ENCODE results near the gene TLE7. TPM values are rescaled to one million over a fixed set of nuclear protein-coding genes. Genes with fewer than 3 reads are reported as not detected.

The TLE7 gene
- total and polyA plus RNA-seq, 4 donors: not detected

GRCh38 chr16:71408536-71408935 lies 33.3 kb downstream of the TLE7 start:
- WGBS (ENCODE audit: insufficient coverage): 70% methylated on average over 2 of the region's 3 CpGs
- Histone ChIP-seq H3K4me3 (ENCODE audit: low read depth, low read length) (no peak overlapping the region), H3K27ac (ENCODE audit: low read depth, low read length) (no peak overlapping the region), H3K27me3 (ENCODE audit: control insufficient read depth, insufficient read depth, low read length) (peaks cover 9% of the 10 kb centered on the region), H3K9me3 (ENCODE audit: control insufficient read depth, insufficient read depth, low read length) (no peaks in the 10 kb centered on the region), H3K4me1 (ENCODE audit: control insufficient read depth, insufficient read depth, low read length) (peaks cover 9% of the 10 kb centered on the region), H3K36me3 (ENCODE audit: control insufficient read depth, insufficient read depth, low read length) (no peaks in the 10 kb centered on the region)
- no peak for DNase-seq (ENCODE audit: low read depth in 4 of 6, low spot score in 6 of 6)

GRCh38 chr16:71407731-71408130 lies 34.1 kb downstream of the TLE7 start:
- no peak for DNase-seq (ENCODE audit: low read depth in 4 of 6, low spot score in 6 of 6)
- Histone ChIP-seq H3K27me3 (ENCODE audit: control insufficient read depth, insufficient read depth, low read length) (peaks cover 9% of the 10 kb centered on the region), H3K4me1 (ENCODE audit: control insufficient read depth, insufficient read depth, low read length) (peaks cover 15% of the 10 kb centered on the region), H3K9me3 (ENCODE audit: control insufficient read depth, insufficient read depth, low read length) (no peaks in the 10 kb centered on the region), H3K36me3 (ENCODE audit: control insufficient read depth, insufficient read depth, low read length) (no peaks in the 10 kb centered on the region), H3K4me3 (ENCODE audit: low read depth, low read length) (no peak overlapping the region), H3K27ac (ENCODE audit: low read depth, low read length) (no peak overlapping the region)
- WGBS (ENCODE audit: insufficient coverage): 100% methylated on average over 1 of the region's 1 CpG

- Histone ChIP-seq H3K27ac (ENCODE audit: low read depth, low read length) (no peak overlapping the region), H3K9me3 (ENCODE audit: control insufficient read depth, insufficient read depth, low read length) (no peaks in the 10 kb centered on the region), H3K4me1 (ENCODE audit: control insufficient read depth, insufficient read depth, low read length) (peaks cover 7% of the 10 kb centered on the region), H3K4me3 (ENCODE audit: low read depth, low read length) (no peak overlapping the region), H3K36me3 (ENCODE audit: control insufficient read depth, insufficient read depth, low read length) (no peaks in the 10 kb centered on the region), H3K27me3 (ENCODE audit: control insufficient read depth, insufficient read depth, low read length) (peaks cover 3% of the 10 kb centered on the region)
- no peak for DNase-seq (ENCODE audit: low read depth in 4 of 6, low spot score in 6 of 6)
- 87% methylated on average over 8 of the region's 8 CpGs for WGBS (ENCODE audit: insufficient coverage)
Measured at GRCh38 chr16:71406724-71407123, 35.1 kb downstream of the TLE7 start.

- WGBS (ENCODE audit: insufficient coverage): 93% methylated on average over 5 of the region's 5 CpGs
Measured at GRCh38 chr16:71406316-71406715, 35.5 kb downstream of the TLE7 start.

GRCh38 chr16:71404364-71404763 lies 37.5 kb downstream of the TLE7 start:
- Histone ChIP-seq H3K4me1 (ENCODE audit: control insufficient read depth, insufficient read depth, low read length) (peaks cover 7% of the 10 kb centered on the region), H3K9me3 (ENCODE audit: control insufficient read depth, insufficient read depth, low read length) (no peaks in the 10 kb centered on the region), H3K36me3 (ENCODE audit: control insufficient read depth, insufficient read depth, low read length) (no peaks in the 10 kb centered on the region), H3K27me3 (ENCODE audit: control insufficient read depth, insufficient read depth, low read length) (peaks cover 3% of the 10 kb centered on the region), H3K27ac (ENCODE audit: low read depth, low read length) (no peak overlapping the region), H3K4me3 (ENCODE audit: low read depth, low read length) (no peak overlapping the region)
- no peak for DNase-seq (ENCODE audit: low read depth in 4 of 6, low spot score in 6 of 6)
- WGBS (ENCODE audit: insufficient coverage): 100% methylated on average over 2 of the region's 4 CpGs

More at GRCh38 chr16:71406316-71406715, 35.5 kb downstream of the TLE7 start:
- Histone ChIP-seq H3K9me3 (ENCODE audit: control insufficient read depth, insufficient read depth, low read length) (no peaks in the 10 kb centered on the region), H3K4me1 (ENCODE audit: control insufficient read depth, insufficient read depth, low read length) (peaks cover 7% of the 10 kb centered on the region), H3K36me3 (ENCODE audit: control insufficient read depth, insufficient read depth, low read length) (no peaks in the 10 kb centered on the region), H3K4me3 (ENCODE audit: low read depth, low read length) (no peak overlapping the region), H3K27ac (ENCODE audit: low read depth, low read length) (no peak overlapping the region), H3K27me3 (ENCODE audit: control insufficient read depth, insufficient read depth, low read length) (peaks cover 3% of the 10 kb centered on the region)
- DNase-seq (ENCODE audit: low read depth in 4 of 6, low spot score in 6 of 6): no peak

- Histone ChIP-seq H3K9me3 (ENCODE audit: control insufficient read depth, insufficient read depth, low read length) (no peaks in the 10 kb centered on the region), H3K36me3 (ENCODE audit: control insufficient read depth, insufficient read depth, low read length) (no peaks in the 10 kb centered on the region), H3K4me3 (ENCODE audit: low read depth, low read length) (no peak overlapping the region), H3K4me1 (ENCODE audit: control insufficient read depth, insufficient read depth, low read length) (peaks cover 7% of the 10 kb centered on the region), H3K27ac (ENCODE audit: low read depth, low read length) (no peak overlapping the region), H3K27me3 (ENCODE audit: control insufficient read depth, insufficient read depth, low read length) (no peaks in the 10 kb centered on the region)
- no peak for DNase-seq (ENCODE audit: low read depth in 4 of 6, low spot score in 6 of 6)
- WGBS (ENCODE audit: insufficient coverage): 86% methylated on average over 11 of the region's 11 CpGs
Measured at GRCh38 chr16:71402674-71403073, 39.2 kb downstream of the TLE7 start.

- Histone ChIP-seq H3K27ac (ENCODE audit: low read depth, low read length) (no peak overlapping the region), H3K27me3 (ENCODE audit: control insufficient read depth, insufficient read depth, low read length) (no peaks in the 10 kb centered on the region), H3K4me3 (ENCODE audit: low read depth, low read length) (no peak overlapping the region), H3K36me3 (ENCODE audit: control insufficient read depth, insufficient read depth, low read length) (no peaks in the 10 kb centered on the region), H3K4me1 (ENCODE audit: control insufficient read depth, insufficient read depth, low read length) (peaks cover 7% of the 10 kb centered on the region), H3K9me3 (ENCODE audit: control insufficient read depth, insufficient read depth, low read length) (no peaks in the 10 kb centered on the region)
- 65% methylated on average over 4 of the region's 6 CpGs for WGBS (ENCODE audit: insufficient coverage)
- DNase-seq (ENCODE audit: low read depth in 4 of 6, low spot score in 6 of 6): no peak
Measured at GRCh38 chr16:71402007-71402406, 39.8 kb downstream of the TLE7 start.

GRCh38 chr16:71399801-71400563 lies 41.9 kb downstream of the TLE7 start:
- WGBS (ENCODE audit: insufficient coverage): no CpG with 5 or more reads among the region's 11 CpGs
- H3K27me3 ChIP-seq (ENCODE audit: control insufficient read depth, insufficient read depth, low read length): no peaks in the 10 kb centered on the region

GRCh38 chr16:71396594-71396993 lies 45.3 kb downstream of the TLE7 start:
- no peak overlapping the region for H3K27ac ChIP-seq (ENCODE audit: low read depth, low read length)
- H3K4me1 ChIP-seq (ENCODE audit: control insufficient read depth, insufficient read depth, low read length): no peaks in the 10 kb centered on the region
- no peak for DNase-seq (ENCODE audit: low read depth in 4 of 6, low spot score in 6 of 6)
- no peaks in the 10 kb centered on the region for H3K27me3 ChIP-seq (ENCODE audit: control insufficient read depth, insufficient read depth, low read length)
- H3K4me3 ChIP-seq (ENCODE audit: low read depth, low read length): no peak overlapping the region
- H3K9me3 ChIP-seq (ENCODE audit: control insufficient read depth, insufficient read depth, low read length): no peaks in the 10 kb centered on the region
- WGBS (ENCODE audit: insufficient coverage): 82% methylated on average over 10 of the region's 10 CpGs
- H3K36me3 ChIP-seq (ENCODE audit: control insufficient read depth, insufficient read depth, low read length): no peaks in the 10 kb centered on the region

More at GRCh38 chr16:71399801-71400563, 41.9 kb downstream of the TLE7 start:
- peaks cover 7% of the 10 kb centered on the region for H3K4me1 ChIP-seq (ENCODE audit: control insufficient read depth, insufficient read depth, low read length)
- H3K9me3 ChIP-seq (ENCODE audit: control insufficient read depth, insufficient read depth, low read length): no peaks in the 10 kb centered on the region
- DNase-seq (ENCODE audit: low read depth in 4 of 6, low spot score in 6 of 6): no peak
- H3K27ac ChIP-seq (ENCODE audit: low read depth, low read length): no peak overlapping the region
- H3K4me3 ChIP-seq (ENCODE audit: low read depth, low read length): no peak overlapping the region
- H3K36me3 ChIP-seq (ENCODE audit: control insufficient read depth, insufficient read depth, low read length): no peaks in the 10 kb centered on the region

- no CpG with 5 or more reads among the region's 7 CpGs for whole genome bisulfite sequencing (ENCODE audit: insufficient coverage)
Measured at GRCh38 chr16:71389330-71389729, 52.5 kb downstream of the TLE7 start.

More at GRCh38 chr16:71389330-71389729, 52.5 kb downstream of the TLE7 start:
- Histone ChIP-seq H3K27ac (ENCODE audit: low read depth, low read length) (no peak overlapping the region), H3K36me3 (ENCODE audit: control insufficient read depth, insufficient read depth, low read length) (peaks cover 2% of the 10 kb centered on the region), H3K27me3 (ENCODE audit: control insufficient read depth, insufficient read depth, low read length) (no peaks in the 10 kb centered on the region), H3K4me1 (ENCODE audit: control insufficient read depth, insufficient read depth, low read length) (no peaks in the 10 kb centered on the region), H3K9me3 (ENCODE audit: control insufficient read depth, insufficient read depth, low read length) (no peaks in the 10 kb centered on the region), H3K4me3 (ENCODE audit: low read depth, low read length) (no peak overlapping the region)
- DNase-seq (ENCODE audit: low read depth in 4 of 6, low spot score in 6 of 6): no peak
